ENCODE measurements around the gene MPIG6B. TPM values are rescaled to one million over a fixed set of nuclear protein-coding genes. Genes with fewer than 3 reads are reported as not detected.
A peak's percentile ranks its signal among the peaks of the same experiment; 100 is the strongest.

Gene MPIG6B
- total and polyA plus RNA-seq, 7 donors, result 0.04 to 0.37 (median 0.15) TPM; not detected in 2

GRCh38 chr6:31730631-31731086, 7.5 kb downstream of the MPIG6B start:
- H3K4me1 ChIP-seq, result peaks cover 18% of the 10 kb centered on the region
- H3K27me3 ChIP-seq (ENCODE audit: insufficient read depth in 3 of 3, low read length in 2 of 3), result peaks cover 0 to 11% (median 0%) of the 10 kb centered on the region in 3 donors
- no peaks in the 10 kb centered on the region for H3K9me3 ChIP-seq
- intact Hi-C loops (cut with DNase I), result no loop called here
- 85 to 93% (median 88%) methylated on average over 11 of the region's 11 CpGs for WGBS, 3 donors
- peak overlapping the region; percentile 72 for H3K4me3 ChIP-seq
- DNase-seq, result no peak
- peaks cover 0 to 51% of the 10 kb centered on the region in 2 donors for H3K36me3 ChIP-seq (ENCODE audit: insufficient read depth in 1 of 2, low read depth in 1 of 2)
- no peak for TF ChIP-seq CTCF (IDR thresholded peaks at IDR 0.05)
- ATAC-seq, result no peak
- peak overlapping the region; percentile 16 for H3K27ac ChIP-seq

- DNase-seq (no peak), ATAC-seq (no peak)
- no peaks in the 10 kb centered on the region for H3K9me3 ChIP-seq
- WGBS, 3 donors, result 71 to 77% (median 71%) methylated on average over 3 of the region's 3 CpGs
- no peak overlapping the region for H3K27ac ChIP-seq
- peaks cover 0 to 43% of the 10 kb centered on the region in 2 donors for H3K36me3 ChIP-seq (ENCODE audit: insufficient read depth in 1 of 2, low read depth in 1 of 2)
- peaks cover 0 to 11% (median 0%) of the 10 kb centered on the region in 3 donors for H3K27me3 ChIP-seq (ENCODE audit: insufficient read depth in 3 of 3, low read length in 2 of 3)
- no peak overlapping the region for H3K4me3 ChIP-seq
- no peak for TF ChIP-seq CTCF (IDR thresholded peaks at IDR 0.05)
- intact Hi-C loops (cut with DNase I), result no loop called here
- peaks cover 25% of the 10 kb centered on the region for H3K4me1 ChIP-seq
Observed at GRCh38 chr6:31732029-31732428, 8.9 kb downstream of the MPIG6B start.

DNA sequence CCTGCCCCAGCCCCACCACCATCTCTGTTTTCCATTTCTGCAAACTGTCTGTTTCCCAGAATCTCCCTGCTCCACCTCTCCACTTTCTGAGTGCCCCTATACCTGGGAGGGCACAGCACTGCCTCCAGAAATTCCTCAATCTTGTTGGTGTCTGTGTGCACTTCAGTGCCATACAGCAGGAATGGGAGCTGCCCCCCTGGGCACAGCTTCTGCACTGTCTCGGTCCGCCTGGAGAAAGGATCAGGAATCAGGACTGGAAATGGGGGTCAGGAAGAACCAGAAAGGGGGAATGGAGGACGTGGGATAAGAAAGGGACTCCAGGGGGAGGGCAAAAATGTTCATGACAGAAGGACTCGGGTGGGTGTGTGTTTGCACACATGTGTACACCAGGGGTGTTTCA, 10.6 kb downstream of the MPIG6B start:
- intact Hi-C loops (cut with DNase I), result no loop called here
- no peak for TF ChIP-seq CTCF (IDR thresholded peaks at IDR 0.05)
- Histone ChIP-seq H3K4me3 (no peak overlapping the region), H3K27ac (peak overlapping the region; percentile 74), H3K27me3 (ENCODE audit: insufficient read depth in 3 of 3, low read length in 2 of 3) (peaks cover 0 to 11% (median 0%) of the 10 kb centered on the region in 3 donors), H3K36me3 (ENCODE audit: insufficient read depth in 1 of 2, low read depth in 1 of 2) (peaks cover 0 to 35% of the 10 kb centered on the region in 2 donors), H3K9me3 (no peaks in the 10 kb centered on the region), H3K4me1 (peaks cover 26% of the 10 kb centered on the region)
- WGBS, 3 donors, result 82 to 92% (median 87%) methylated on average over 4 of the region's 4 CpGs
- ATAC-seq (no peak), DNase-seq (no peak)

GRCh38 chr6:31734247-31734820, 11.2 kb downstream of the MPIG6B start:
- Histone ChIP-seq H3K4me3 (peak overlapping the region; percentile 71), H3K9me3 (no peaks in the 10 kb centered on the region), H3K27ac (peak overlapping the region; percentile 74), H3K36me3 (ENCODE audit: insufficient read depth in 1 of 2, low read depth in 1 of 2) (peaks cover 0 to 35% of the 10 kb centered on the region in 2 donors), H3K27me3 (ENCODE audit: insufficient read depth in 3 of 3, low read length in 2 of 3) (peaks cover 0 to 11% (median 0%) of the 10 kb centered on the region in 3 donors), H3K4me1 (peaks cover 24% of the 10 kb centered on the region)
- DNase-seq (no peak), ATAC-seq (peak in 1 of 4 donors; percentile 20)
- TF ChIP-seq CTCF (IDR thresholded peaks at IDR 0.05), result no peak
- WGBS, 3 donors, result 38 to 53% (median 53%) methylated on average over 2 of the region's 2 CpGs
- intact Hi-C loops (cut with DNase I), result no loop called here
